HG03558 (cell line): ENCODE data around the gene KCNJ18.
"Not testable (repeated sequence)": the region's sequence is repeated elsewhere in the genome, so short reads cannot be mapped to it uniquely, and the experiment has no call there.

ENCODE experiments used
- ATAC-seq: cut with Tn5 transposase; IDR thresholded peaks from one replicate; pipeline ENCODE4 v1.9.1; 2021; ENCODE audit warnings: moderate number of reproducible peaks; ENCODE audit not compliant: unreplicated experiment; ENCODE audit errors: extremely low read depth

The KCNJ18 gene

DNA sequence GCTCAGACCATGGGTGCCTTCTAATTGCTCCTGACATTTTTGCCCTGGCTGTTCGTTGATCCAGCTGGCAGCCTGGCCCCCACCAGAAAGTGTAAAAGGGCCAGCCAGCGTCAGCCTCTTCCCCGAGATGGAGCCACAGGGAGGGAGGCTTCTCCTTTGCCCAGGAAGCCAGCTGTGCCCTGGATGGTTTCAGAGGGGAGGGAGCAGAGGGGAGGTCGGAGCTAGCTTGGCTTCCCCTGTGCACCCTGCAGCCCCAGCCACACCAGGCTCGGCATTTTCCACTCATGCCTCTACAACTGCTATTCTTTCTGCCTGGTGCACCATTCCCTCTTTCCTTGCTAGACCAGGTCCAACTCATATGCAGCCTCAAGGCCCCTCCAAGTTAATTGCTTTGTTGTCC is 56.4 kb downstream of the KCNJ18 start:
- not testable (repeated sequence) for ATAC-seq

DNA sequence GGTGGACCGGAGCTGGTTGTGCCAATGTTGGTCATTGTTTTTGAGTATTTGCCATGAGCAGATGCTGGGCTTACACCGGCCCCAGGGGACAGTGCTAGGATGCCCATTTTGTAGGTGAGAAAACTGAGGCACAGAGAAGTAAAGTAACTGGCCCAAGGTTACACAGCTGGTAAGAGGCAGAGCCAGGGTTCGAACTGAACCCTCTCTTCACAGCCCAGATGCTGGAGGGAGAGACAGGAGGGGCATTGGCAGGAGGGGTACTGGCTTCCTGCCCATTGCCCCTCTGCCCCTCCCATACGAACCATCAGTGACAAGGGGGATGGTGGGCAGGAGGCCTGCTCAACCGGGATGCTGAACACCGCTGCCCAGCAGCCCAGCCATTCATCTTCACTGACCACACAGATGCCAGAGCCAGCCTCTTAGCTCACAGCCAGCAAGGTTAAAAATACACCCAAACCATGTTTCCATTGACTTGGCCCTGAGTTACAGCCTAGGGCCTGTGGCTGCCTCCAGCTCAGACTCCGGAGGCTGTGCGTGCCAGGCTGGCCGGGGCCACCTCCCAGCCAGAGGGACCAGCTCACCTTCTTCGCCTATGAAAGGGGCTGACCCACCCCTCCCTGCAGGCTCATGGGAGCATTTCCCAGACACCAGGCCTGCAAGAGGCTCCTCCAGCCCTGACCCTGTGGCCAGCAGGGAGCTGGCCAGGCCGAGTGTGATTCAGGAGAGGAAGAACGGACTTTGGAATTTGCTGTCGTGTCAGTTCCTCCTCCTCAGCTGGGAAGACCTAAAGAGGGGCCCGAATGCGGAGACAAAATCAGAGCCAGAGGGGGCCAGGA is 57.6 kb downstream of the KCNJ18 start:
- not testable (repeated sequence) for ATAC-seq

DNA sequence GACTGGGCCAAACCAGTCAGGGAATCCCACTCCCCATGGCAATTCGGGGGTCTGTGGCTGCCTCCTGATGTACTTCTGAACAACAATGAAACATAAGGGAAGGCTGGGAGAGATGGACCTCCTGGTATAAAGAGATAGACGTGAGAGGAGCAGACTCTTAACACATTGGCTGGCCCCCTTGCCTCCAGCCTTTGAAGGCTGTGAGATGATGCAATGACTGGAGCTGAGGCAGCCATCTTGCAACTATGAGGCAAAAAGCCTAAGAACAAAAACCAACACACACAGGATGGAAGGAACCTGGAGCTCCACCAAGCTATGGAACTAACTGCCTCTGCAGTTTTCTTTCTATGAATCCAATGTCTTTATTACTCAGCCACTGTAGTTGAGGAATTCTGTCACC is 58.8 kb downstream of the KCNJ18 start:
- not testable (repeated sequence) for ATAC-seq
